H1 (cell line): Measurements from ENCODE around the gene PPP6C.

Source experiments
- CBX5 ChIP-seq: fragments of 300-800, 300-1000 bp; sonication (generic); IDR thresholded peaks from 2 replicates; pipeline ENCODE4 v1.7.1; 2016; ENCODE audit warnings: antibody characterized with exemption, low read length, low read depth
- CHD1 ChIP-seq: IDR thresholded peaks from 2 replicates; pipeline ENCODE4 v1.6.1; 2012; ENCODE audit warnings: low read depth, low read length, improper control_type of control experiment
- EZH2 ChIP-seq: fragments of 200-600 bp; sonication (generic); IDR thresholded peaks from 2 replicates; pipeline ENCODE4 v1.7.1; 2012; ENCODE audit warnings: low read depth, mild to moderate bottlenecking, moderate library complexity, low read length, inconsistent platforms; ENCODE audit not compliant: severe bottlenecking
- NRF1 ChIP-seq: IDR thresholded peaks from 2 replicates; pipeline ENCODE4 v1.6.1; 2011; ENCODE audit warnings: mild to moderate bottlenecking, low read depth, low read length, improper control_type of control experiment
- POLR2A ChIP-seq, 2 experiments: IDR thresholded peaks; 1 replicate in 1 of 2; 2 replicates in 1 of 2; pipeline ENCODE4 v1.6.1; 2011; ENCODE audit warnings: low read depth in 2 of 2, low read length in 2 of 2, mild to moderate bottlenecking in 2 of 2; ENCODE audit errors: control extremely low read depth in 1 of 2
- POLR2AphosphoS5 ChIP-seq: IDR thresholded peaks from 2 replicates; pipeline ENCODE4 v1.6.1; 2011; ENCODE audit warnings: low read depth, low read length
- RFX5 ChIP-seq: IDR thresholded peaks from 2 replicates; pipeline ENCODE4 v1.6.1; 2011; ENCODE audit warnings: low read depth, low read length, improper control_type of control experiment, borderline replicate concordance
- TAF1 ChIP-seq: IDR thresholded peaks from 2 replicates; pipeline ENCODE4 v1.6.1; 2011; ENCODE audit warnings: mild to moderate bottlenecking, low read depth, low read length
- TF ChIP-seq, protein P1 (sequence below), 3 experiments: IDR thresholded peaks; 1 replicate in 2 of 3; 2 replicates in 1 of 3; pipeline versions ENCODE4 v1.5.1 to v1.6.1; 2011; ENCODE audit warnings: low read length in 3 of 3, mild to moderate bottlenecking in 3 of 3, inconsistent platforms in 2 of 3, low read depth in 1 of 3, moderate library complexity in 1 of 3; ENCODE audit not compliant: insufficient read depth in 1 of 3; ENCODE audit errors: control extremely low read depth in 1 of 3

GRCh38 chr9:125189361-125190289 is at the start of gene PPP6C:
- TF ChIP-seq, protein P1, sequence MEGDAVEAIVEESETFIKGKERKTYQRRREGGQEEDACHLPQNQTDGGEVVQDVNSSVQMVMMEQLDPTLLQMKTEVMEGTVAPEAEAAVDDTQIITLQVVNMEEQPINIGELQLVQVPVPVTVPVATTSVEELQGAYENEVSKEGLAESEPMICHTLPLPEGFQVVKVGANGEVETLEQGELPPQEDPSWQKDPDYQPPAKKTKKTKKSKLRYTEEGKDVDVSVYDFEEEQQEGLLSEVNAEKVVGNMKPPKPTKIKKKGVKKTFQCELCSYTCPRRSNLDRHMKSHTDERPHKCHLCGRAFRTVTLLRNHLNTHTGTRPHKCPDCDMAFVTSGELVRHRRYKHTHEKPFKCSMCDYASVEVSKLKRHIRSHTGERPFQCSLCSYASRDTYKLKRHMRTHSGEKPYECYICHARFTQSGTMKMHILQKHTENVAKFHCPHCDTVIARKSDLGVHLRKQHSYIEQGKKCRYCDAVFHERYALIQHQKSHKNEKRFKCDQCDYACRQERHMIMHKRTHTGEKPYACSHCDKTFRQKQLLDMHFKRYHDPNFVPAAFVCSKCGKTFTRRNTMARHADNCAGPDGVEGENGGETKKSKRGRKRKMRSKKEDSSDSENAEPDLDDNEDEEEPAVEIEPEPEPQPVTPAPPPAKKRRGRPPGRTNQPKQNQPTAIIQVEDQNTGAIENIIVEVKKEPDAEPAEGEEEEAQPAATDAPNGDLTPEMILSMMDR (IDR thresholded peaks at IDR 0.05; ENCODE audit: control extremely low read depth in 1 of 3, insufficient read depth in 1 of 3, low read depth in 1 of 3, low read length in 3 of 3), result peak; percentile 52 to 80 (median 78)
- TF ChIP-seq NRF1 (peak; percentile 73), TAF1 (peak; percentile 80), RFX5 (no peak), POLR2AphosphoS5 (peak; percentile 66), EZH2 (no peak), CHD1 (no peak), POLR2A (IDR thresholded peaks at IDR 0.05; ENCODE audit: control extremely low read depth in 1 of 2, low read depth in 2 of 2, low read length in 2 of 2) (peak; percentile 75 to 87), CBX5 (no peak)
